ENCODE data around the gene INPP5D. TPM values are rescaled to one million over a fixed set of nuclear protein-coding genes. Genes with fewer than 3 reads are reported as not detected.

Gene INPP5D
- total and polyA plus RNA-seq, 2 donors (not counting 3 experiments of a cell fraction or from before 2014, with no cell fraction given), result 13.9 to 46.6 TPM

GRCh38 chr2:233213975-233214374 is 153.8 kb downstream of the INPP5D start:
- ChIA-PET POLR2A (no interaction called here), CTCF (no interaction called here)
- no peak for TF ChIP-seq POLR2A (IDR thresholded peaks at IDR 0.05; ENCODE audit: low read depth, low read length)
- TF ChIP-seq FOS (IDR thresholded peaks at IDR 0.05; ENCODE audit: borderline replicate concordance, insufficient read depth, low read length), result no peak
- no peaks in the 10 kb centered on the region for H3K27me3 ChIP-seq (ENCODE audit: control insufficient read depth in 2 of 2, insufficient read depth in 2 of 2, low read length in 2 of 2)
- peaks cover 26% of the 10 kb centered on the region for H3K4me1 ChIP-seq (ENCODE audit: control insufficient read depth, extremely low read depth, insufficient read depth, low read length)
- dilution Hi-C loops (cut with MboI; ENCODE audit: extremely low pct_ligation_motif_present, low sequenced_read_pairs) (no loop called here), intact Hi-C loops (cut with micrococcal nuclease) (no loop called here)
- no peaks in the 10 kb centered on the region for H3K9me3 ChIP-seq (replicated peaks; ENCODE audit: control insufficient read depth, insufficient read depth, low read length)
- H3K4me2 ChIP-seq (ENCODE audit: insufficient read depth, low read length), result no peak overlapping the region
- no peaks in the 10 kb centered on the region for H3K79me2 ChIP-seq (ENCODE audit: control insufficient read depth, insufficient read depth, low read length)
- no peak for DNase-seq (ENCODE audit: low read depth, low spot score)
- H3K27ac ChIP-seq (ENCODE audit: insufficient read depth, low read depth, low read length), result no peak overlapping the region
- no peaks in the 10 kb centered on the region for H4K20me1 ChIP-seq (replicated peaks; ENCODE audit: control insufficient read depth, extremely low read depth, insufficient read depth, low read length)
- H3K9me1 ChIP-seq (replicated peaks; ENCODE audit: control insufficient read depth, extremely low read depth, insufficient read depth, low read length), result no peaks in the 10 kb centered on the region
- H2AFZ ChIP-seq (ENCODE audit: low read depth, low read length), result no peak overlapping the region
- no TSS peak for BruUV-seq (replicated peaks)
- FAIRE-seq, result no peak
- H3K9ac ChIP-seq (replicated peaks; ENCODE audit: extremely low read depth, insufficient read depth, low read length), result no peak overlapping the region
- H3K36me3 ChIP-seq (ENCODE audit: control insufficient read depth in 2 of 2, extremely low read depth in 1 of 2, insufficient read depth in 2 of 2, low read length in 2 of 2), result no peaks in the 10 kb centered on the region
- no peak overlapping the region for H3K4me3 ChIP-seq (replicated peaks in 1 of 3; ENCODE audit: insufficient read depth in 1 of 3, low read depth in 1 of 3, low read length in 3 of 3)

GRCh38 chr2:233217892-233218377 is 157.8 kb downstream of the INPP5D start:
- Histone ChIP-seq H4K20me1 (replicated peaks; ENCODE audit: control insufficient read depth, extremely low read depth, insufficient read depth, low read length) (no peaks in the 10 kb centered on the region), H3K79me2 (ENCODE audit: control insufficient read depth, insufficient read depth, low read length) (no peaks in the 10 kb centered on the region), H3K27ac (ENCODE audit: insufficient read depth, low read depth, low read length) (no peak overlapping the region), H3K9me1 (replicated peaks; ENCODE audit: control insufficient read depth, extremely low read depth, insufficient read depth, low read length) (no peaks in the 10 kb centered on the region), H3K4me2 (ENCODE audit: insufficient read depth, low read length) (no peak overlapping the region), H3K36me3 (ENCODE audit: control insufficient read depth in 2 of 2, extremely low read depth in 1 of 2, insufficient read depth in 2 of 2, low read length in 2 of 2) (no peaks in the 10 kb centered on the region), H3K9ac (replicated peaks; ENCODE audit: extremely low read depth, insufficient read depth, low read length) (no peak overlapping the region), H3K4me1 (ENCODE audit: control insufficient read depth, extremely low read depth, insufficient read depth, low read length) (no peaks in the 10 kb centered on the region), H3K9me3 (replicated peaks; ENCODE audit: control insufficient read depth, insufficient read depth, low read length) (no peaks in the 10 kb centered on the region), H3K27me3 (ENCODE audit: control insufficient read depth in 2 of 2, insufficient read depth in 2 of 2, low read length in 2 of 2) (no peaks in the 10 kb centered on the region), H3K4me3 (replicated peaks in 1 of 3; ENCODE audit: insufficient read depth in 1 of 3, low read depth in 1 of 3, low read length in 3 of 3) (no peak overlapping the region), H2AFZ (ENCODE audit: low read depth, low read length) (no peak overlapping the region)
- CTCF ChIA-PET, result no interaction called here
- no peak for DNase-seq (ENCODE audit: low read depth, low spot score)
- POLR2A ChIA-PET, result no interaction called here
- dilution Hi-C loops (cut with MboI; ENCODE audit: extremely low pct_ligation_motif_present, low sequenced_read_pairs) (no loop called here), intact Hi-C loops (cut with micrococcal nuclease) (no loop called here)
- no TSS peak for BruUV-seq (replicated peaks)
- no peak for TF ChIP-seq MYC (IDR thresholded peaks at IDR 0.05; ENCODE audit: low read depth, low read length)
- no peak for TF ChIP-seq POLR2AphosphoS5 (IDR thresholded peaks at IDR 0.05; ENCODE audit: insufficient read depth, low read depth, low read length)
- TF ChIP-seq POLR2A (IDR thresholded peaks at IDR 0.05; ENCODE audit: low read depth, low read length), result no peak
- no peak for TF ChIP-seq GATA2 (IDR thresholded peaks at IDR 0.05; ENCODE audit: insufficient read depth, insufficient read length, low read depth, low read length)
- no peak for TF ChIP-seq CTCF (IDR thresholded peaks at IDR 0.05; ENCODE audit: extremely low read depth in 1 of 2, insufficient read depth in 1 of 2, low read depth in 1 of 2, low read length in 2 of 2)
- TF ChIP-seq JUN (IDR thresholded peaks at IDR 0.05; ENCODE audit: borderline replicate concordance, insufficient read depth, insufficient read length, low read depth), result no peak
- no peak for TF ChIP-seq FOS (IDR thresholded peaks at IDR 0.05; ENCODE audit: borderline replicate concordance, insufficient read depth, low read length)
- no peak for TF ChIP-seq MAX (IDR thresholded peaks at IDR 0.05; ENCODE audit: insufficient read depth, insufficient read length)
- TF ChIP-seq EZH2 (IDR thresholded peaks at IDR 0.05; ENCODE audit: borderline replicate concordance, low read depth, low read length, severe bottlenecking), result no peak
- FAIRE-seq, result no peak

Measured in endothelial cell of umbilical vein (primary cell).